ENCODE results near the gene OR4C5.
"Not testable (repeated sequence)": the region's sequence is repeated elsewhere in the genome, so short reads cannot be mapped to it uniquely, and the experiment has no call there.

OR4C5 gene

GRCh38 chr11:48366365-48366764, at the start of gene OR4C5:
TSS of gene OR4C5 (minus strand) at chr11:48366465. CDS start at chr11:48366465, 0 bp downstream.
- DNase-seq, result no peak

- no peak for DNase-seq
Measured at GRCh38 chr11:48384670-48385069, 18.4 kb upstream of the OR4C5 start.

- not testable (repeated sequence) for DNase-seq
Measured at GRCh38 chr11:48384151-48384550, 17.9 kb upstream of the OR4C5 start.

- not testable (repeated sequence) for DNase-seq
Measured at GRCh38 chr11:48361289-48361688, 5.0 kb downstream of the OR4C5 start.

GRCh38 chr11:48354677-48355076, 11.6 kb downstream of the OR4C5 start:
- no peak for DNase-seq

GRCh38 chr11:48354013-48354412, 12.3 kb downstream of the OR4C5 start:
- no peak for DNase-seq

GRCh38 chr11:48346286-48346685, 20.0 kb downstream of the OR4C5 start:
- DNase-seq, result not testable (repeated sequence)

- DNase-seq, result not testable (repeated sequence)
Measured at GRCh38 chr11:48342505-48342904, 23.8 kb downstream of the OR4C5 start.

- DNase-seq, result no peak
Measured at GRCh38 chr11:48341466-48341865, 24.8 kb downstream of the OR4C5 start.

- not testable (repeated sequence) for DNase-seq
Measured at GRCh38 chr11:48324620-48325019, 41.6 kb downstream of the OR4C5 start, which contains the start of gene OR4C3. TSS of gene OR4C3 (plus strand) at chr11:48324920. CDS start at chr11:48325022, 102 bp downstream.

GRCh38 chr11:48319813-48320212, 46.5 kb downstream of the OR4C5 start:
- DNase-seq, result not testable (repeated sequence)
